Adipocyte (in vitro differentiated cells): ENCODE measurements around the gene CST3.
"Not testable (repeated sequence)": the region's sequence is repeated elsewhere in the genome, so short reads cannot be mapped to it uniquely, and the experiment has no call there.

Source experiments
- DNase-seq: peaks from one replicate; pipeline ENCODE4 v3.0.0-alpha.2; 2015; ENCODE audit warnings: low read depth
- H3K27me3 ChIP-seq: replicated peaks from 2 replicates; pipeline ENCODE4 v1.7.0; 2013; ENCODE audit warnings: mild to moderate bottlenecking, low read length, moderate library complexity; ENCODE audit not compliant: control insufficient read depth, insufficient read depth
- H3K36me3 ChIP-seq: 2 replicates; pipeline ENCODE4 v1.7.0; 2013; ENCODE audit warnings: low read length, mild to moderate bottlenecking, moderate library complexity; ENCODE audit not compliant: control insufficient read depth, insufficient read depth, severe bottlenecking
- H3K4me1 ChIP-seq: 2 replicates; pipeline ENCODE4 v1.7.0; 2013; ENCODE audit warnings: mild to moderate bottlenecking, low read length, moderate library complexity; ENCODE audit not compliant: control insufficient read depth, insufficient read depth
- H3K4me3 ChIP-seq: 2 replicates; pipeline ENCODE4 v1.7.0; 2013; ENCODE audit warnings: mild to moderate bottlenecking, low read length, moderate library complexity
- H3K9ac ChIP-seq: 2 replicates; pipeline ENCODE4 v1.7.0; 2013; ENCODE audit warnings: mild to moderate bottlenecking, low read length, moderate library complexity
- H3K9me3 ChIP-seq: 2 replicates; pipeline ENCODE4 v1.7.0; 2013; ENCODE audit warnings: mild to moderate bottlenecking, low read length, moderate library complexity; ENCODE audit not compliant: control insufficient read depth

The CST3 gene

DNA sequence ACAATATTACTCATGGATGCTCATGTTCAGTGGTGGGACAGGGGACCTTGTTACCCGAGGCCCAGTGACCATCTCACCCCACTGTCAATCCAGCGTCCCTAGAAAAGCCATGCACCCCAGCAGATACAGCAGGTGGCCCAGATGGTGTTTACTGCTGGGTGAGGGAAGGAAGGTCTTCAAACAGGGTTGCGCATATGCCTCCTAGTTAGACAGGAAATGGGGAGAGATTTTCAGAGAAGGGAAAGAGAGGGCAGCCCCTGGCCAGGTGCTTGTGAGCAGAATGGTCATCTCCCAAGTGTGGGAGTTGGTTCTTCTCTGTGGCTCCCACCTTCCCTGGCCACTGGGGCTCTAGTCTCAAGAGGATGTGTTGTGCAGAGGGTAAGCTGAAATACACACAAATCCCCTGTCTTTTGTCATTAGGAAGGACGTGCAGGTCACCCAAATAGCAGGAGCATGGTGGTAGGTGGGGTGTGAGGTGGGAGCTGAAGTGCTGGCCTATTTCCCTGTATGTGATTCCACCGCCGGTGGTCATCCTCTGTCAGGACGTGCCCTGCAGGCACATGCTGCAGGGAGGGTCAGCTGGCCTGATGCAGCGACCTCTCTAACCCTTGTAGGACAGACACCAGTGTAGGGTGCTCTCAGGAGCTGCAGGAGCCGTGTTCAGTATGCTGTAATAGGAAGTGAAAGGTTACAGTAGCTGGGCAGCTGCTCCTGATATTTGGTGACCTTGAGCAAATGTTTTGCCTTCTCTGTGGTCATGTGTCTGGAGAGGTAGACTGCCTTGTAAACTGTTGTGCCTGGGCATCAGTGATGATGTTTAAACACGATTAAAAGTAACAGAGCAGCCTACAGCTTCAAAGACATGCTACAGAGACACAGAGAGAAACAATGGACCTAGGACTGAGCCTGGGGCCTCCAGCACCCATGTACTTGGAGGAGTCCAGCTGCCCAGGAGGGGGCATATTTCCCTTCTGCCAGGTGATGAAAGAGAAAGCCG, 3.2 kb upstream of the CST3 start:
- peaks cover 26% of the 10 kb centered on the region for H3K4me1 ChIP-seq
- no peak for DNase-seq
- H3K4me3 ChIP-seq = no peak overlapping the region
- H3K36me3 ChIP-seq = no peaks in the 10 kb centered on the region
- H3K9me3 ChIP-seq = no peaks in the 10 kb centered on the region
- H3K9ac ChIP-seq = no peak overlapping the region
- no peaks in the 10 kb centered on the region for H3K27me3 ChIP-seq

DNA sequence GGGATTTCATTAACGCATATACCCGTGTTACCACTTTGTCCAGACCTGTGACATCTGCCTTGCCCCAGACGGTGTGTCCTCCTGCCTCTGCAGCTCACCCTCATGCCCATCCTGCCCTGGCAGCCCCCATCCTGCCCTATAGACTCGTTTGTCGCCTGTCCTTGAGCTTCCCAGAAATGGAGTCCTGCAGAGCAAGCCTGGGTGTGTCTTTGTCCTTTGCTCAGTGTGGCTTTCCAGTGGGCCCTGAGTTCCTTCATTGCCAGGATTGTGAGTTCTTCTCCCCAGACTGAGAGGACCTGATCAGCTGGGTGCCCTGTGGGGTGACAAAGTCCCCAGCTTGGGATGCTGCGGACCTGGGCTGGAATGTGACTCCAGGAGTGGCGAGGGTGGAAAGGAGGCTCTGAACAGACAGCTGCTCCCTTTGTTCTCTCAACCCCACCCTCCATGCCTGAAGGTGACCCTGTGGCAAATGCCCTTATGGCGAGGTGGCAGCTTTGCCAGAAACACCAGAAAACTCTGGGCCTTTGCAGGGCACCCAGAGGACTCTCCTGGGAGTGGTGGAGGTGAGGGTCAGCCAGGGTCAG, 2.4 kb upstream of the CST3 start:
- H3K9ac ChIP-seq = no peak overlapping the region
- H3K4me1 ChIP-seq = peaks cover 35% of the 10 kb centered on the region
- DNase-seq = no peak
- peaks cover under 1% of the 10 kb centered on the region for H3K36me3 ChIP-seq
- no peaks in the 10 kb centered on the region for H3K27me3 ChIP-seq
- H3K4me3 ChIP-seq = no peak overlapping the region
- H3K9me3 ChIP-seq = no peaks in the 10 kb centered on the region

DNA sequence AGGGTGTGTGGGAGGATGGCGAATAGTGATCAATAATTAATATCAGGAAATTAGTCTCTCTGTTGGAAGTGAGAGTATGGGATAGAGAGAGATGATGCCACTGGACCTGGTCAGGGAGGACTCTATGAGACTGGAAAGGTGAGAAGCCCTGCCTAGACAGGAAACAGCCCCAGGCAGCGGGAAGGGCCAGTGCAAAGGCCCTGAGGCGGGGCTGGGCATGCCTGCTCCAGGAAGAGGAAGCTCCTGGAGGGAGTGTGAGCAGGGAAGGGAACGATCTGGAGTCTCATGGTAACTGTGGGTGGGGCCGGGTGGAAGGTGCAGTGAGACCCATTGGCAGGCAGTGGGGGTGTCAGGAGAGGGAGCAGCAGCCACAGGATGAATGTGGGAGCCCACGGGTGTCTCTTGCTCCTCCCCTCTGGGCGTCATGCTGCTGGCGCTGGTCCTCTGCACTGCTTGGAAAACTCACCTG, 1.8 kb upstream of the CST3 start:
- Histone ChIP-seq H3K9ac (no peak overlapping the region), H3K36me3 (peaks cover 7% of the 10 kb centered on the region), H3K27me3 (no peaks in the 10 kb centered on the region), H3K9me3 (no peaks in the 10 kb centered on the region), H3K4me1 (peaks cover 41% of the 10 kb centered on the region), H3K4me3 (no peak overlapping the region)
- DNase-seq = no peak

DNA sequence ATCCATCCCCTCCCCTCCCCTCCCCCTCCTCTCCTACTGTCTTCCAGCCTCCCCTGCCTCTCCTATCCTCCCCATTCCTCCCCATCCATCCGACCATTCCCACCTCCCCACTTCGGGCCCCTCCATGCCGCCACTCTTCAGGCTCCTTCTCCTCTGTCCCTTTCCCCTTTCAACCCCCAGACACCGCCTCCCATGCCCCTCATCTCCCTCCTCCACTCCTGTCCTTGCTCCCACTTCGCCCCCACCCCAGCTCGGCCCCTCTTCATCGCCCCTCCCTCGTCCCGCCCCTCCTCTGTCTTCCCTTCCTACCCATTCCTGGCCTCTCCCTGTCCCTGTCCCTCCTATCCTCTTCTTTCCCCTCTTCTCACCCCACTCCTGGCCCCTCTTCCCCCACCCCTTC, 554 bp upstream of the CST3 start:
- peaks cover 45% of the 10 kb centered on the region for H3K4me1 ChIP-seq
- H3K36me3 ChIP-seq = peaks cover 19% of the 10 kb centered on the region
- H3K9me3 ChIP-seq = no peaks in the 10 kb centered on the region
- DNase-seq = no peak
- no peaks in the 10 kb centered on the region for H3K27me3 ChIP-seq
- no peak overlapping the region for H3K4me3 ChIP-seq
- H3K9ac ChIP-seq = no peak overlapping the region

DNA sequence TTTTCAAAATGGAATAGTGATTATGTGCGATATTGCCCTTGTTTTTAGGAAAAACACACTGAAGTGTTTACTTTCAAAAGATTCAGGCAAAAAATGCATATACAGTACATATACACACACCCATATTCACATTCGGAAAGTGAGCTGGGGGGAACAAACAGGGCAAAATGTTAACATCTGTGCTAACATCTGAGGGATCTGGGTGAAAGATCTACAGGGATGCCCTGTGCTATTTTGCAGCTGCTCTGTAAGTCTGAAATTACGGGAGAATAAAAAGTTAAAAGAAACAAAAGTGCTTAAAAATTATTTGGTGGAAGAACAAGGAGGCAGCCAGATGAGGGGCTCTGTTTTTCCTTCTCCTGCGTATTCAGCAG, 860 bp downstream of the CST3 start:
- Histone ChIP-seq H3K36me3 (peaks cover 33% of the 10 kb centered on the region), H3K4me3 (peak overlapping the region; percentile 93), H3K27me3 (no peaks in the 10 kb centered on the region), H3K4me1 (peaks cover 35% of the 10 kb centered on the region), H3K9ac (peak overlapping the region; percentile 97), H3K9me3 (no peaks in the 10 kb centered on the region)
- no peak for DNase-seq

DNA sequence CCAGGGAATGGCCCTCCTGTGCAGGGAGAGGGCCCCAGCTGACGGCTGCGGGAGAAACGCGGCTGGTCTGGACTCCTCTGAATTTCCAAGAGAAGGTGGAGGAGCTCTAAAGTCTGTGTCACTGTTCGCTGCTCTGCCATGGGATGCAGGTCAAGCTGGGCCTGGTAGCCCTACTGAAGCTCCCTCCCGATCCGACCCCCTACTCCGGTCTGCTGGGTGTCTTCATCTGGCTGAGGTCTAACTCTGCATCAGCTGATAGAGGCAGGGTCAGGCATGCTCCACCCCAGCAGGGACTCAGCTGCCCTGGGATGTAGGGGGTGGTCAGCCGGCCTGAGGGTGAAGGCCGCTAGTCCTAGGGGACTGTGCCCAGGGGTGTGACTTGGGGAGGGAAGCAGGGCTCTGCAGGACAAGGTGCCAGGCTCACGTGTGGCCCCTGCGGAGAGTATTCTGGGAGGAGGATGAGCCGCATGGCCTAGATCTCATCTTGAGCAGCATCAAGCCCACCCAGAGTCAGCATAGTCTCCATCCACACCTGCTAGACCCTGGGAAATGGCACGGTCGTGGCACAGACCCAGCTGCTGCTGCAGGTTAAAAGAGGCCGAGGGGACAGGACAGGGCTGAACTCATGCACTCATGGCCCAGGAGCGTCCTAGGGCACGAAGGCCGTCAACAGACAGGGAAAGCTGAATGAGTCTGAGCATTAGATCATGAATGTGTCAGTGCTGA, 1.4 kb downstream of the CST3 start:
- Histone ChIP-seq H3K9ac (peak overlapping the region; percentile 97), H3K4me1 (peaks cover 29% of the 10 kb centered on the region), H3K4me3 (peak overlapping the region; percentile 93), H3K36me3 (peaks cover 34% of the 10 kb centered on the region), H3K27me3 (no peaks in the 10 kb centered on the region), H3K9me3 (no peaks in the 10 kb centered on the region)
- no peak for DNase-seq

DNA sequence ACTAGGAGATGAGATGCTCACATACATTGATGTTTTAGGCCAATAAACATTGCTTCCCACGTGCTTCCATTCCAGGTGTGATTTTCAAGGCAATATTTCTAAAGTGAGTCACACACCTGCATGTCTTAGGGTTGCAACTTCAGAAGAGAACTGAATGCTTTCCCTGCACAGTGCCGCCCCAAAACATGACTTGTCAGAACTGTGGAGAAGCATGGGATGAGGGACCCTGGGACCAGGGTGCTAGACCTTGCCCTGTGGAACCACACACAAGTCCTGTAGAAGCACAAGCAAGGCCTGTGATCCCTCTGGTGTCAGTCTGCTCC, 2.0 kb downstream of the CST3 start:
- H3K9ac ChIP-seq = peak overlapping the region; percentile 97
- H3K4me3 ChIP-seq = peak overlapping the region; percentile 93
- H3K27me3 ChIP-seq, H3K9me3 ChIP-seq, DNase-seq: not testable (repeated sequence)
- peaks cover 28% of the 10 kb centered on the region for H3K4me1 ChIP-seq
- H3K36me3 ChIP-seq = peaks cover 34% of the 10 kb centered on the region

DNA sequence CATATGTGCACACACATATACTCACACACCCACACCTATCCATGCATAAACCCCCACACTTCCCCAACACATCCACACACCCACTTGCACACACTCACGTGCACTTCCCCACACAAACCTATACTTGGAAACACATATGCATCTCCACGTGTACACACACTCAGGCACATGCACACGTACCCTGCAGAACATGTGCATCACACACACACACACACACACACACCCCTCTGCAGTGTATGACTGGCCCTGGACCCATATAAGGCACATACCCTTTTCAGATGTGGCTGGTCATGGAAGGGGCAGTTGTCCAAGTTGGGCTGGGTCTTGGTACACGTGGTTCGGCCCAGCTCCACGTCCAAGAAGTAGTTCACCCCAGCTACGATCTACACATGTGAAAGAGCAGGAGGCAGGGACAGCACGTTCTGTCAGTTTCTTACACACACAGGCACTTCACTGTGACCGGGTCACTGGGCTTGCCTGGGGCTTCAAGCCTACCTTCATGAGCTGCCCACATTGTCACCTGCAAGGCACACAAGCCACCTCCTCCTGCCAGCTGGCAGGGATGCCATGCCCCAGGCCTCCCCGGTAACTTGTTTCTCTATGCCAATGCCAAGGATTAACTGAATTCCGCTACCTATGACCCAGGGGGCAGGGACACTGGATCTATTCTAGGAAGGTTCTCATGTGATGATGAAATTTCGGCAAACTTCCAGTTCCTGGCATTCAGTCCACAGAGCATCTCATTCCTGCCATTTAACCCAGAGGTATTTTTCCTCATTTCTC, 2.6 kb downstream of the CST3 start:
- H3K4me3 ChIP-seq = peak overlapping the region; percentile 93
- peaks cover 34% of the 10 kb centered on the region for H3K36me3 ChIP-seq

DNA sequence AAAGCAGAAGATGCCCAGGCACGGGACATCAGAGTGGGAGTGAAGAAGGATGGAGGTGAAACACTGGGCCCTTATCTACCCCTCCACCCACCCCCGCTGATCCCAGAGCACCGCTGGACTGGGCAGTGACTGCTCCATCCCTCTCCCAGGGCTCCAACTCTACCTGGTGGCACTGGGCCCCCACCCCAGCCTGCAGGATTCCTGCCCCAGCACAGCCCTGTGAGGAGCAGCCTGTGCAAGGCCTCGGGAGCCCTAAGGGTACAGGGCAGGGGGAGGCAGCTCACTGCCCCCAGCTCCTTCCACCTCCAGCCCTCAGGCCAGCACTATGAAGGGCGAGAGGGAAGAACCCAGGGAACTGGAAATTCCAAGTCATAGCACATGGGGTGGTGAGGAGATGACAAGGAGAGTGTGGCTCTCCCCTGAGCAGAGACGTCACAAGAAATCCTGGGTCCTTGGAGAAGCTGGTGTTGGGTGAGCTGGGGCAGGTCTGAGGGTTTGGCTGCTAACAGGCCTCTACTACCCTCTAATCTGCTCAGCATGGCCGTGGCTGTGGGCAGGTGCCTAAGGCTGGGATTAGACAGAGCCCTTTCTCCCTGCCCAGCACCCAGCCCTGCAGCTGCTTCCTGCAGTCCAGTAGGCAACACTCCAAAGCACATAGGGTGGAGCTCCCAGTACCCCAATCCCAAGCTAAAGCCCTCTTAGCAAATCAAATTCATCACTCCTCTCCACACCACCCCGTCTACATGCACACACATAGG, 3.5 kb downstream of the CST3 start:
- Histone ChIP-seq H3K4me1 (peaks cover 37% of the 10 kb centered on the region), H3K9me3 (no peaks in the 10 kb centered on the region), H3K36me3 (peaks cover 34% of the 10 kb centered on the region), H3K9ac (peak overlapping the region; percentile 22), H3K4me3 (peak overlapping the region; percentile 93), H3K27me3 (no peaks in the 10 kb centered on the region)
- no peak for DNase-seq

More for the DNA sequence above, 2.6 kb downstream of the CST3 start:
- no peak for DNase-seq
- Histone ChIP-seq H3K9me3 (no peaks in the 10 kb centered on the region), H3K9ac (peak overlapping the region; percentile 97), H3K4me1 (peaks cover 28% of the 10 kb centered on the region), H3K27me3 (no peaks in the 10 kb centered on the region)
